Stimulated activated CD4-positive, alpha-beta T cell treated with anti-CD3 and anti-CD28 coated beads, Interleukin-1b, Interleukin-23, amount 100 ng/mL, for 24 hours (primary cell): Measurements from ENCODE around the gene MYPN.

Experiments used
- DNase-seq, 4 experiments: peaks; one replicate each; pipeline ENCODE4 v3.0.0-alpha.2; 2020; ENCODE audit warnings: low read depth in 4 of 4, low spot score in 1 of 4

The MYPN gene

DNA sequence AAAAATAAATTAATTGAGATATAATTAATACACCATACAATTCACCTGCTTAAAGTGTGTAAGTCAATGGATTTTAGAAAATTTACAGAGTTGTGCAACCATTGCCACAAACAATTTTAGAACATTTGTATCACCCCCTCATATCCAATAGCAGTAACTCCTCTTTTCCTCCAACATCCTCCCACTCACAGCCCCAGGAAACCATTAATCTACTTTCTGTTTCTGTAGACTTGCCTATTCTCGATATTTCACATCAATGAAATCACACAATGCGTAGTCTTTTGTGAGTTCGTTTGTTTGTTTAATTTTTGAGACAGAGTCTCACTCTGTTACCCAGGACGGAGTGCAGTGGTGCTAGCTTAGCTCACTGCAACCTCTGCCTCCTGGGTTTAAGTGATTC lies 20.5 kb upstream of the MYPN start:
- no peak for DNase-seq

DNA sequence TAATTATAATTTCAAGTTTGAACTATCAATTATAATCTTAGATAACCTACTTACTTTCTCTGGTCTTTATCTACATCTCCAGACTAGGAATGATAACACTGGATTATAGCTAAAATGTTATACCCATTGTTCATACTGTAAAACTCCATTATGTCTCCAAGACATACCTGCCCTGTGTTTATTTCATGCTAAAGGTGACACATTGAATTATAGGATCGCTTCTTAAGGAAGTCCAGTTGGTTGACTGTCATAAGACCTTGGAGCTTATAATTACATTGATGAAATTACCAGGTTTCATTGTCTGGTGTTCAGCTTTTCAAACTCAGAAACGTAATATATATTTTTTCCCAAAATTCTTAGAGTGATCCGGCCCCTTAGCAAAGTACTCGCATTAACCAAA lies 18.7 kb upstream of the MYPN start:
- no peak for DNase-seq

DNA sequence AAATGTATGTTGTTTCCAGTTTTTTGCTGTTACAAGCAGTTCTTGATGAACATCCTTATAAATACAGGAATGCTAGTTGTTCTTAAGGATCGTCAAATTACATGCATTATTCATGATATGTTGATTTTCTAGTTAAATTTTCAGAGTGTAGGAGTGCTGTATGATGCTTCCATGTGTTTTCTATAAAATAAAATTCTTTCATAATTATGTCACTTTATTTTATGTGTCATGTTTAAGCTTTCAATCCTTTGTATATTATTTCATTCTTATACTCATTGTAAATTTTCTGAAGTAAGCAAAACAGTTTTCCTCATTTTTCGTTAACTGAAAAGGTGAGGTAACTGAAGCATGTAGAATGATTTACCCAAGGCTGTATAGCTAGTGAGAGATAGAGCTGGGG lies 16.8 kb upstream of the MYPN start:
- DNase-seq: no peak

DNA sequence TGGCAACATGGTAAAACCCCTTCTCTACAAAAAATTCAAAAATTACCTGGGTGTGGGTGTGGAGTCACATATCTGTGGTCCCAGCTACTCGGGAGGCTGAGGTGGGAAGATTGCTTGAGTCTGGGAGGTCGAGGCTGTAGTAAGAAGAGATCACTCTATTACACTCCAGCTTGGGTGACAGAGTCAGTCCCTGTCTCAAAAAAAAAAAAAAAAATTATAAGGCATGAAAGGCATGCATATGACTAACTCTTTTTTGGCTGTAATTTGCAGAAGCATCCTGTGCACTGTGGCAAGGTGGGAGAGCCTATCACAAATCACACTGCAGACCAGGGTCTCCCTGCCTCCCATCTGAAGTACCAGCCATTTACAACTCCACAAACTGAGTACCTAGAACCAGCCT lies 14.1 kb upstream of the MYPN start:
- DNase-seq: no peak

DNA sequence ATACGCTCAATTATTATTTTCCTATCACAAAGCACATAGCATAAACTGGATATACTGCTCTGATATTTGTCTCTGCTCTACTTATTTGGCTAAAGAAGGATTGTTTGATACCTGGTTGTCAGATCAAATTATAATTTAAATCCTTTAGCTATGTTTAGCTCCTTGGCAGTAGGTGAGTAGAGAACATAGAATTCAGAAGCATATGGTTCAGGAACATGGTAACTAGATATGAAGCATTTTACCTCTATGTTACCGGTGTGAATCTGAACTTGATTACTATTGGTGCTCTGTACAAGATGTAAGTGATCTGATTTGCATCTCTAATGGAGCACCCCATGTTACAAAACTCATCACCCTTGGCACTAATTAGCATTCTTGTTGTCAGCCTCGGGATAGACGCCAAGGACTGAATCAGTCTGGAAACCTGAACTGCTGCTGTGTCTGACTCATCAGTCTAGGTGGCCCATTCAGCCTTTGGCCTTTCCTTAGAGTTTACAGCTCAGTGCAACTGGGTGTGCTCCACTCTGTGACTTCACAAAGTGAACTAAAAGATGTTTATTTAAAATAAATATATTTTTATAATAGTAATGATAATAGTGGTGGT lies 12.3 kb upstream of the MYPN start:
- no peak for DNase-seq

GRCh38 chr10:68099736-68100135 lies 9.6 kb upstream of the MYPN start:
- DNase-seq: no peak

GRCh38 chr10:68101066-68101465 lies 8.2 kb upstream of the MYPN start:
- no peak for DNase-seq

GRCh38 chr10:68103261-68103878 lies 5.9 kb upstream of the MYPN start:
- no peak for DNase-seq

DNA sequence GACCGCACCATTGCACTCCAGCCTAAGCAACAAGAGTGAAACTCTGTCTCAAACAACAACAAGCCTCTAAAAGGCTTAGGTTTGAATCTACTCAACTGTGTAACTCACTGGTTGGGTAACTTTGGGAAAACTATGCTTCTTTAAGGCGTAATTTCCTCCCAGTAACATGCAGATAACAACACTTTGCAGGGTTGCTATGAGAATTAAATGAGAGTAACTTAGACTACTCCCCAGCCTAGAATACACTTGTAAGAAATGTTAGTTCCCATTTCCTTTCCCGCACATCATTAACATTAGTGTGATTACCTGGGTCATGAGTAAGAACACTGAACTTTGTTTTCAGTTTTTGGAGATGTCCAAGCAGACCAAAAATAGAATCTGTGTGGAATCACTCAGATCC lies 5.4 kb upstream of the MYPN start:
- DNase-seq: no peak

- DNase-seq: no peak
These were observed 3.5 kb upstream of the MYPN start for GRCh38 chr10:68105820-68106219.

DNA sequence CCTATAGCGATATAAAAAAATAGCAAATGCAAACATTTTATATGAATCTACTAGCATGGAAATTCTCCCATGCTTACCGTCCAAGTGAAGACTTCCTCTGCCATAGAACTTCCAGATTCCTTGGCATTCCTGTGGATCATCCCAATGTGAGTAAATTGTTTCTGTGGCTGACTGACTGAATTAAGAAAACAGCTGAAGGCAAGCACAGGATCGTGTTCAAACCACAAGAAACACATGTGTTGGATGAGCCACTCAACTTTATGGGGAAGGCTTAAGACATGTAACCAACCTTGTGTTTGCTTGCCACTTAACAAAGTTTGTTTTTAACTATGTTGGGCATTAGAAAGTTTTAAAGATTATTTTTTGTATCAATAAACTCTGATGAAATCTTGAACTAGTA lies 2.6 kb upstream of the MYPN start:
- no peak for DNase-seq

GRCh38 chr10:68107651-68108050 lies 1.6 kb upstream of the MYPN start:
- no peak for DNase-seq

- DNase-seq: no peak
These were observed 1.2 kb upstream of the MYPN start for GRCh38 chr10:68108051-68108450.

GRCh38 chr10:68108653-68109052 lies 635 bp upstream of the MYPN start:
- DNase-seq: no peak

GRCh38 chr10:68110027-68110426 lies 739 bp downstream of the MYPN start:
- no peak for DNase-seq

DNA sequence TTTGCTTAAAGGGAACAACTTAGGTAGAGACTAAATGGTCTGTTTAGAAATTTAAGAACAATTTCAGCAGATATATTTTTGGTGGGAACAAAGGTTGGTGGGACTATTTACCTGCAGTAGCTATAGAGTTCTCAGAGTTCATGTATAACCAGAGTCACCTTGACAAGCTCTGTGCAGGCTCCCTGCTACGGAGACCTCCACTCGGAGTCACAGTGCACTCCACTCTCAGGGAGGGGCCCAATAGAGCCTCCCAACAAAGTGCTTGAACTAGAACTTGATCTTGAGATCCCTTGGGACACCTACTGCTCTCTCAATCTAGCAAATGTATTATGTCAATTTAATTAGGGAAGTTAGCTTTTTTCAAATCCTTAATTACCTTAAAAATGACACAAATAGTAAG lies 2.3 kb downstream of the MYPN start:
- DNase-seq: no peak

DNA sequence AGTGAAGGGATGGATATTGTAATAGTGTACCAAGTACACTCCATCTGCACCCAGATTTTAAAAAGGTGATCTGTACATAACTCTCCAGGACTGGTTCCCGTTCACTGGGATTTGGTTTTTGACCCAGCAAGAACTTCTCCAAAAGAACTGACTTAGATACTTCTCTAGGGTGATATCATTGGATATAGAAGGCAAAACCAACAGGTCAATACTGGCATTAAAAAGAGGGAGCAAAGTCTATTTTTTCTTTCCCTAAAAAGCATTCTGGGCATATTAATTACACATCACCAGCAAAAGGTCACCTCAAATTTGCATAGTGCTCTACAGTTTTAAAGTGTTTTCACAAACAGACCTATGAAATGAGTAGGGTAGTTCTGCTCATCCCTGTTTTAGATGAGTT lies 3.5 kb downstream of the MYPN start:
- DNase-seq: no peak

DNA sequence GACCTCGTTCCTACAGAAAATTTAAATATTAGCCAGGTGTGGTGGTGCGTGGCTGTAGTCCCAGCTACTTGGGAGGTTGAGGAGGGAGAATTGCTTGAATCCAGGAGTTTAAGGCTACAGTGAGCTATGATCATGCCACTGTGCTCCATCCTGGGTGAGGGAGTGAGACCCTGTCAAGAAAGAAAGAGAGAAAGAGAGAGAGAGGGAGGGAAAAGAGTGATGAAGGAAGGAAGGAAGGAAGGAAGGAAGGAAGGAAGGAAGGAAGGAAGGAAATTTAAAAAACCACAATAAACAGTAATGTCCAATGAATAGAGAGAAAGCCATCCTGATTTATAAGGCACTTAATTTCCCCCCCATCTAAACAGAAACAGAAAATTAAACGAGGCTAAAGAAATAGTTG lies 9.4 kb downstream of the MYPN start:
- DNase-seq: no peak

DNA sequence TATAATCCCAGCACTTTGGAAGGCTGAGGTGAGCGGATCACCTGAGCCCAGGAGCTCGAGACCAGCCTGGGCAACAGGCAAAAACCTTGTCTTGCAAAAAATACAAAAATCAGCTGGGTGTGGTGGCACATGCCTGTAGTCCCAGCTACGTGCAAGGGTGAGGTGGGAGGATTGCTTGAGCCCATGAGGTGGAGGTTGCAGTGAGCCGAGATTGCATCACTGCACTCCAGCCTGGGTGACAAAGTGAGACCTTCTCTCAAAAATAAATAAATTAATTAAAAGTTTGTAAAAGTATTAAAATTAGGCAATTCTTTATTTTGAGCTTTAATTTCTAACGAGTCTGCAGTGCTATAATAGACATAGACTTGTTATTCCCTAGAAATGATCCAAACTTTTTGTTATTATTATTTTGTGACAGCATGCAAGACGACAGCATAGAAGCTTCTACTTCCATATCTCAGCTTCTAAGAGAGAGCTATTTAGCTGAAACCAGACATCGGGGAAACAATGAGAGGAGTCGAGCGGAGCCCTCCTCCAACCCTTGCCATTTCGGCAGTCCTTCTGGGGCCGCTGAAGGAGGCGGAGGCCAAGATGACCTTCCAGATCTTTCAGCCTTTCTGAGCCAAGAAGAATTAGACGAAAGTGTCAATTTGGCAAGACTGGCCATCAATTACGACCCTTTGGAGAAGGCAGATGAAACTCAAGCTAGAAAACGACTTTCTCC lies 11.9 kb downstream of the MYPN start:
- no peak for DNase-seq

- DNase-seq: no peak
These were observed 12.6 kb downstream of the MYPN start for GRCh38 chr10:68121852-68122251.

DNA sequence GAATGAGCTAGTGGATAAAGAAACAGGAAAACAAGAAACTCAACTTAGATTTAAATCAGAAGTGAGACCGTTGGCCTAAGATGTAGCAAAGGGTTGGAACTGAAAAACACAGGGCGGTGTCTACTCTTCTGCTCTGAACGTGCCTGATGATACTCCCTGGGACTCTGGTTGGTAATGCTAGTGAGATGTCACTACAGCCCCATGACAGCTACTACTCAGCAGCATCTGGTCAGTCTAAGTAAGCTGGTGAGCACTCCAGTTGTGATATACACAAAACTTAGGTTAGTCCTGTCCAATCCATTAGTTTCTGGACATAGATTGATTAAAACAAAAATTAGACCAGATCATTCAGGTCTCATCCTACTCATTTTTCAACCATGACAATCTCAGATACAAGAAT lies 15.4 kb downstream of the MYPN start:
- DNase-seq: no peak

DNA sequence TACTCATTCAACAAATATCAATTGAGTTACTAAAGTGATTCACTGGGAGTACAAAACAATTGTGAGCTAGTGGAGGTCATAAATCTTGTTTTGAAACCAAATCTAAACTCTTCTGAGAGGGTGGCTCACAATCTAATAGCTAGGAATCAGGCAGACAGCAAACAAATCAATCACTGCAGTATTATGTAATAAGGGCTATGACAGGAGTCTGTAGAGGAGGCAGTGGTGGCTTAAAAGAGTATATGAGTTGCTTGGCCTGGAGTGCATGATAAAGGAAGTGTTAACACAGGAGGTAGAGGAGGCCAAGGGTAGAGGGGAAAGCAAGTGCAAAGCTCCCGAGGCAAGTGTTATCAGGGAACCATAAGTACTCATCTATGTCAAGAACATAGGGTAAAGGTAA lies 16.5 kb downstream of the MYPN start:
- DNase-seq: no peak

DNA sequence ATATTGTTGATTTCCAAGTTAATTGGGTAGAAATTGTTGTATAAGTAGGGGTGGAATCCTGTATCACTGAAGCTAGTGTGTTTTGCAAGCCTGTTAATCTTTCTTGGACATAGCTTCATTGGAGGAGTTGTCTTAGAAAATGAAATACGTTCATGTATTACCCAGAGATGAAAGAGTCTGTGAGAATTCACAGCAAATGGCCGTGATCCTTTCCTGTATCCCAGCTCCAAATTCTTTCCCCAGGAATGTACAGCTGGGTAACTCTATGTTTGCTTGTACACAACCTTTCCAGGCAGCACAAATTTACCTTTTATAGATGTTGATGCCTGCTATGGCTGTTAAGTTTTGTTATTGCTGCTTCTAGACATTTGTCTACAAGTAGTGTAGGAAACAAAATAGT lies 18.7 kb downstream of the MYPN start:
- no peak for DNase-seq
